ENCODE data around the gene ZNF488.
"Not testable (repeated sequence)": the region's sequence is repeated elsewhere in the genome, so short reads cannot be mapped to it uniquely, and the experiment has no call there.

Gene ZNF488

GRCh38 chr10:47396311-47396717, 12.2 kb upstream of the ZNF488 start:
- no peak overlapping the region for H3K4me3 ChIP-seq (ENCODE audit: low read length)
- no peak for DNase-seq (ENCODE audit: low read depth, low spot score)

GRCh38 chr10:47389619-47390018, 5.5 kb upstream of the ZNF488 start:
- DNase-seq (ENCODE audit: low read depth, low spot score): no peak

GRCh38 chr10:47388879-47389278, 4.8 kb upstream of the ZNF488 start:
- no peak for DNase-seq (ENCODE audit: low read depth, low spot score)
- H3K4me3 ChIP-seq (ENCODE audit: low read length): no peak overlapping the region

More at GRCh38 chr10:47389619-47390018, 5.5 kb upstream of the ZNF488 start:
- no peak overlapping the region for H3K4me3 ChIP-seq (ENCODE audit: low read length)

GRCh38 chr10:47386104-47386503, 2.0 kb upstream of the ZNF488 start:
- not testable (repeated sequence) for H3K4me3 ChIP-seq (ENCODE audit: low read length); DNase-seq (ENCODE audit: low read depth, low spot score)

- peak; percentile 17 for DNase-seq (ENCODE audit: low read depth, low spot score)
- H3K4me3 ChIP-seq (ENCODE audit: low read length): peak overlapping the region; percentile 65
These were observed 589 bp downstream of the ZNF488 start for GRCh38 chr10:47383261-47384147.

GRCh38 chr10:47381427-47382379, 2.4 kb downstream of the ZNF488 start:
- no peak overlapping the region for H3K4me3 ChIP-seq (ENCODE audit: low read length)
- no peak for DNase-seq (ENCODE audit: low read depth, low spot score)

- H3K4me3 ChIP-seq (ENCODE audit: low read length): no peak overlapping the region
- DNase-seq (ENCODE audit: low read depth, low spot score): no peak
These were observed 3.0 kb downstream of the ZNF488 start for GRCh38 chr10:47381103-47381395.

GRCh38 chr10:47380341-47381102, 3.6 kb downstream of the ZNF488 start:
- no peak overlapping the region for H3K4me3 ChIP-seq (ENCODE audit: low read length)
- no peak for DNase-seq (ENCODE audit: low read depth, low spot score)

GRCh38 chr10:47379901-47380300, 4.2 kb downstream of the ZNF488 start:
- no peak overlapping the region for H3K4me3 ChIP-seq (ENCODE audit: low read length)
- peak; percentile 15 for DNase-seq (ENCODE audit: low read depth, low spot score)

GRCh38 chr10:47379445-47379785, 4.7 kb downstream of the ZNF488 start:
- no peak overlapping the region for H3K4me3 ChIP-seq (ENCODE audit: low read length)
- no peak for DNase-seq (ENCODE audit: low read depth, low spot score)

- DNase-seq (ENCODE audit: low read depth, low spot score): no peak
- no peak overlapping the region for H3K4me3 ChIP-seq (ENCODE audit: low read length)
These were observed 5.3 kb downstream of the ZNF488 start for GRCh38 chr10:47378606-47379444.

- DNase-seq (ENCODE audit: low read depth, low spot score): no peak
- no peak overlapping the region for H3K4me3 ChIP-seq (ENCODE audit: low read length)
These were observed 5.9 kb downstream of the ZNF488 start for GRCh38 chr10:47378183-47378510.

GRCh38 chr10:47376522-47377220, 7.4 kb downstream of the ZNF488 start:
- no peak for DNase-seq (ENCODE audit: low read depth, low spot score)
- H3K4me3 ChIP-seq (ENCODE audit: low read length): no peak overlapping the region

- H3K4me3 ChIP-seq (ENCODE audit: low read length): no peak overlapping the region
- DNase-seq (ENCODE audit: low read depth, low spot score): no peak
These were observed 9.2 kb downstream of the ZNF488 start for GRCh38 chr10:47374611-47375536.

GRCh38 chr10:47372726-47373125, 11.4 kb downstream of the ZNF488 start:
- H3K4me3 ChIP-seq (ENCODE audit: low read length): no peak overlapping the region
- DNase-seq (ENCODE audit: low read depth, low spot score): no peak

- no peak for DNase-seq (ENCODE audit: low read depth, low spot score)
- H3K4me3 ChIP-seq (ENCODE audit: low read length): no peak overlapping the region
These were observed 12.2 kb downstream of the ZNF488 start for GRCh38 chr10:47371629-47372485.
